K562 treated with DMSO at 1 percent for 4 hours (cell line): Measurements from ENCODE around the gene TMEM87A. TPM values are rescaled to one million over a fixed set of nuclear protein-coding genes. Genes with fewer than 3 reads are reported as not detected.

Source experiments
- total RNA-seq: library from RNA; unstranded; fragments of 300-600 nt; gene quantifications from 2 replicates; pipeline ENCODE4 v1.2.3, GENCODE V29; 2022; ENCODE audit not compliant: insufficient read depth

TMEM87A gene, protein sequence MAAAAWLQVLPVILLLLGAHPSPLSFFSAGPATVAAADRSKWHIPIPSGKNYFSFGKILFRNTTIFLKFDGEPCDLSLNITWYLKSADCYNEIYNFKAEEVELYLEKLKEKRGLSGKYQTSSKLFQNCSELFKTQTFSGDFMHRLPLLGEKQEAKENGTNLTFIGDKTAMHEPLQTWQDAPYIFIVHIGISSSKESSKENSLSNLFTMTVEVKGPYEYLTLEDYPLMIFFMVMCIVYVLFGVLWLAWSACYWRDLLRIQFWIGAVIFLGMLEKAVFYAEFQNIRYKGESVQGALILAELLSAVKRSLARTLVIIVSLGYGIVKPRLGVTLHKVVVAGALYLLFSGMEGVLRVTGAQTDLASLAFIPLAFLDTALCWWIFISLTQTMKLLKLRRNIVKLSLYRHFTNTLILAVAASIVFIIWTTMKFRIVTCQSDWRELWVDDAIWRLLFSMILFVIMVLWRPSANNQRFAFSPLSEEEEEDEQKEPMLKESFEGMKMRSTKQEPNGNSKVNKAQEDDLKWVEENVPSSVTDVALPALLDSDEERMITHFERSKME
- 12.3 and 21.4 TPM in 2 replicates for total RNA-seq

DNA sequence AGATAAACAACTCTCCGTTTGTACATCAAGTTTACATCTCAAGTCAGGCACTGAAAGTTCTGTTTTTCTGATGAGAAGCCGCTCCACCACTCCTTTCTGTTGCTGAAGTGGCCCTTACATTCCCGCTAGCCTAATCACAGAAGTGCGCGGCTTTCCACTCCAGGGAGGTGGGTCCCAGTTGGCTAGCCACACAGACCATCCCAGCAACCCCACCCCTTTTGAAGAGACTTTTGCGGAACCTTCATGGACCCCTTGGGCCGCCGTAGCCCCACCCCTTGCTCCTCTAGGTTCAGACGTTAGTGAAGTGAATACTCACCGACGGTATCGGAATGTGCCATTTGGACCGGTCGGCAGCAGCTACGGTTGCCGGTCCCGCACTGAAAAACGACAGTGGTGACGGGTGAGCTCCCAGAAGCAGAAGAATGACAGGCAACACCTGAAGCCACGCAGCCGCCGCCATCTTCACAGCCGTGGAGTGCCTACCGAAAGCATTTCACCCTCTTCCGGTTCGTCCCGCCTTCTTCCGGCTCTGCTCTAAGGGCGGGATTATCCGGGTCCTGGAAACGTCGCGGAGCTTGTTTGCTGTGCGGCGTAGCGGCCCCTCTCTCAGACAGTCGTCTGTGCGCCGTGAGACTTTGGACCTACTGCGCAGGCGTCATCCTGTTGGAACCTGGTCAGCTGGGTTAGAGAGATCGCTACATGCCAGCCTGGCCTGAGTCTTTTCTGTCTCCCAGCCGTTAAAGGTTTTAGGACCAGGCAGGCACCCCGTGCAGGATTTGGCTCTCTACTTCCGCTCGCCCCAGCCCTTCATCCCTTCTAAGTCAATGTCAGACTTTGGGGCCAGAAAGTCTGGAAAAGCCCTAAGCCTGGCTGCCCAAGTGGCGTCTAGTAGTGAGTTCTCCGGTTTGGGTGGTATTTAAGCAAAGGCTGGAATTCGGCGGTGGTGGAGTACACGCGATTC lies at the start of gene TMEM87A, which contains the start of gene GANC:
TSS of gene TMEM87A (minus strand) at position 495 of the 961 bp plus-strand sequence. CDS start at position 460, 35 bp downstream.
TSS of gene GANC (plus strand) at position 263 of the 961 bp plus-strand sequence. CDS start 1,281 bp downstream, outside the sequence.

DNA sequence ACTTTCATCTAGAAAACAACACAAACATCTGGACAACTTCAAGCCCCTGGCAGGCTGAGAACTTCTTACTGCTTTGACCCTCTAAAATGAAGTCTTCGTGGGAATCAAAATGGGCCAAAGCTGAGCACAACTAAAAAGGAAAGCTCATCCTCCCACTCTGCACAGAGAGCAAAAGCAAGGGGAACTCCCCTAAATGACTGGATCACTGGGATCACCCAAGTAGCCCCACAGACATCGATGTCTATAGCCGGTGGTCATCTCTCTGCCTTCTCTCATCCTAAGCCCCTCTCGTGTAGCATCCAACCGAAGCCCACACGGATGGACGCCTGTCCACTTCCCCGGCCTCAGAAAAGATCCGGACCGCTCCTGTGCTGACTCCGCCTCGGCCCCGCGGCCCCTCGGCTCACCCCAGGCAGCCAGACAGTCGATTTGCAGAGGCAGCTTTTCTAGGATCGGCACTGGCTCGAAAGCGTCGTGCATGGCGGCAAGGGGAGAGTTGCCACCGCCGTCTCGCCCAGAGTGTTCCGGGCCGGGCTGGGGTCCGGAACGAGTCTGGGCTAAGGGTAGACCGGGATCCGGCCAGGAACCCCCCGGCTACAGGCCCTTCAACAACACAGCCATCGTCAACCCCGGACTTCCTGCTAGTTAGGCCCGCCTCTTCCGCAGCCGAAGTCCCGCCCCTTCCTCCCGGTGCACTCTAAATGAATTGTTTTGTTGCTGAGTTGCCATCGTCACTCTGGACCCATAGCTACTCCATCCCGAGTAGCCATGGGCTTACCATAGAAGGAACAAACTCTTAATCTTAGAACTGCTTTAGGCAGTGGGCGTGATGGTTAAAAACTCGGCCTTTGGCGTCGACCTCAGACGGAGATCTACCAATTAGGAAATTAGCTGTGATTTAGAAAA lies 65.3 kb downstream of the TMEM87A start, which contains the start of gene VPS39:
TSS of gene VPS39 (minus strand) at position 631 of the 906 bp plus-strand sequence. CDS start at position 480, 151 bp downstream.

Other genes starting within 250 kb of the TMEM87A start
- not detected in 2 replicates for gene PLA2G4D, start 178.9 kb downstream of the TMEM87A start, total RNA-seq
- gene PLA2G4F, start 116.8 kb downstream of the TMEM87A start, total RNA-seq = not detected in 2 replicates
- 25.3 and 27.2 TPM in 2 replicates for gene VPS39, start 65.1 kb downstream of the TMEM87A start, total RNA-seq
- 8.3 and 8.7 TPM in 2 replicates for gene GANC, start 232 bp downstream of the TMEM87A start, total RNA-seq
- 4.9 TPM in 1 of 2 replicates, not detected in the other for gene CAPN3, start 86.1 kb upstream of the TMEM87A start, total RNA-seq
- gene ZNF106, start 217.7 kb upstream of the TMEM87A start, total RNA-seq = 17.1 and 27.0 TPM in 2 replicates
- 63.1 and 78.7 TPM in 2 replicates for gene SNAP23, start 222.2 kb upstream of the TMEM87A start, total RNA-seq